T47D (cell line): Measurements from ENCODE around the gene CREG2.
"Not testable (repeated sequence)": the region's sequence is repeated elsewhere in the genome, so short reads cannot be mapped to it uniquely, and the experiment has no call there.

ENCODE experiments used
- DNase-seq, 2 experiments: peaks; one replicate each; pipeline versions ENCODE4 v3.0.0 to v3.0.0-alpha.2; 2011 to 2012; ENCODE audit warnings: low read depth in 1 of 2, low spot score in 1 of 2
- JUND ChIP-seq: IDR thresholded peaks from 2 replicates; pipeline ENCODE4 v1.6.1; 2012; ENCODE audit warnings: low read depth
- in situ Hi-C: cut with HindIII; loops from 2 replicates; pipeline ENCODE4 v1.10.0; 2016; ENCODE audit warnings: low sequenced_read_pairs, low pct_unique_long_range_greater_than_20kb

CREG2 gene

DNA sequence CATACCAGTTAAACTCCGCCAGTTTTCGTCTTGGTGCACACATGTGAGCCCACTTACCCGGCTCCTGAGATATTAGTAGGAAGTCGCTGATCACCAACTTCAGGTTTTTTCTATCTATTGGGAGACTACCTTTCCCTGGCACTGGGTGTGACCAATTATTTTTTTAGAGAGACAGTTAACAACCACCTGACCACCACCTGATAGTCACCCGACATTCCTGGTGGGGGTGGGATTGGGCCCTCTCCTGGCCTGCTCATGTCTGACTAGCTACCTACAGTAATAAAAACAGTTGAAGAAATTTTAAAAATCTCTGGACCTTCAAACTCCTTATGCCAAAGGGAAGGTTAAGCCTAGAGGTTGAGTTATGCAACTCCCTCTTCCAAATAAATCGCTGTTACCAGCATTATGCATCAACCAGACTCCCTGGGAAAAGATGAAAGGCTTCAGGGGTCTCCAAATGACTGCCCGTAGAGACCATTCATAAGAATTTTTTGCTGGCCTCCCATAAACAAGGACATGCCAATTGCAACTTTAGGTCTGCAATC lies 27.8 kb downstream of the CREG2 start:
- TF ChIP-seq JUND = no peak
- in situ Hi-C loops = no loop called here
- DNase-seq = no peak

DNA sequence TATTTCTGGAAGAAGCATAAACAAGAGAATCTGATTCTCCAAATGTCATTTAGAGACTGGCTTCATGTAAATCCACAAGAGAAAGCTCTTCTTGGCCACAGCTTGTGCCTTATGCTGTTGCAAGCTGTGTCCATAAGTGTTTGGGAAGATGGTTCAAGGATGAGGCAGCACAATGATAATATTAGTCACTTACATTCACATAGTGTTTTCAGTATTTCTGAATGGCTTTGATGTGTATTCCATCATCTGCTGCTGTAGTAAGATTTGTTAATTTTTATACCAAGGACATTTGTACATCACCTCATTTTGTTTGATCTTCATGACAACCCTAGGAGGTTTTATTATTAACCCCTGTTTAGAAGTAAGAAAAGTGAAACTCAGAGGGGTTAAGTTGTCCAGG lies 29.9 kb downstream of the CREG2 start:
- no peak for TF ChIP-seq JUND
- DNase-seq = no peak
- in situ Hi-C loops = no loop called here

DNA sequence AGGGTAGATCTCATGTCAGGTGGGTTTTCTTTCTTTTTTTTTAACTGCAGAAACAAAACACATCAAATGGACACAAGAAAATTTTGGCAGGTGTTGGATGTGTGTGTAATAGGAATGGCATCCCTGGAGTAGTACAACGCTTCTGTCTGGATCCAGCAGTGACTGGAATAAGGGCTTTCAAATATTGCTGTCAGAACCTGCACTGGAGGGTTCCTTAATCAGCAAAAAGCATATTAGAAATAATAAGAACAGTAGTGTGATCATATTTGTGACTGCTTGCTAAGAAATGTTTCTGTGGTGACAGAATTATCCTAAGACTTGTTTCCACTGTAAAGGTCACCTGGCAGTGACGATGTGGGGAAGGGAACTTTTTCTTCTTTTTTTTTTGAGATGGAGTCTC lies 30.8 kb downstream of the CREG2 start:
- DNase-seq = no peak
- TF ChIP-seq JUND = no peak
- in situ Hi-C loops = no loop called here

DNA sequence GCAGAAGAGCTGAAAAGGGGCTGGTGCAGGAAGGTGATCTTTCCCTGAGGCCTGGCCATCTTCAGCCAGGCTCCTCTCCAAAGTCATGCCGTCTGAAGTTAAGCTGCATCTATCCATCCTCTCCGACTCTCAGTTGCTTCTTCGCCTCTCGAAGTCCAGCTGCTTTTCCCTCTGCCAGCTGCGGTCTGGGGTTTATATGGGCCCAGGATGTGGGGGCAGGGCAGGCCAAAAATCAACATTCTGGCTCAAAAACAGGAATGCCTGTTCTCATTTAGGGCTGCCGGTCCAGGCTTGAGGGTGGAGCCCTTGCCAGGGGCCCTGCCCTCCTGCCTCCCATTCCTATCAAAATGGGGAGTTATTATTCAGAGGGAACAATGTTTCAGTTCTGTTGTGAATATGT lies 31.2 kb downstream of the CREG2 start:
- no peak for TF ChIP-seq JUND
- no peak for DNase-seq
- in situ Hi-C loops = no loop called here

DNA sequence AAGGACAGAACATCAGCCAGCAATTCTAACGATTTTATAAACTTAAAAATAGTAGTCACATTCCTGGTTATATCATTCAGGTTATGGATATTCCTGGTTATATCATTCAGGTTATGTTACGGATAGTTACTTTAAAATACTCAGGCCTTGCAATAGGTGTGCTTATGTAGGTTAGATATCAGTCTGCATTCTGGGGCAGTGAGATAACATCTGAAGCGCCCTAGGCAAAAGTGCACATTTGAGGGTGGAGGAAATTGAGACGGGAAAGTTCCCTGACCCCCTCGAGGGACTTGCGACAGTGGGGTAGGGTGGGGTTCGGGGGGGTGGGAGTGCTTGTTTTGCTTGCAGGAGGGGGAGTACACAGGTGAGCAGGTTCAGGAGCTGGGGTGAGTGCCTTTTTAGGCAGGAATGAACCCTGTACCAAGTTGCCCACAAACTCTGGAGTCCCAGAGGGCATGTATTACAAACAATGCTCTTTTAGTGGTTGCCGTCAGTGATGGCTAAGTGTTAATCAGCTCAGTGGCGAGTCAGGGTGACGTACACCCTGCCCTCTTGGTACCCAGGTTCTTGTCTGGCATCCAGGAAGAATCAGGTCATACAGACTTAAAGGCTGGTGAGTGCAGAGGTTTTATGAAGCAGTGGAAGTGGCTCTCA lies 31.8 kb downstream of the CREG2 start:
- DNase-seq = no peak
- no peak for TF ChIP-seq JUND
- in situ Hi-C loops = no loop called here

DNA sequence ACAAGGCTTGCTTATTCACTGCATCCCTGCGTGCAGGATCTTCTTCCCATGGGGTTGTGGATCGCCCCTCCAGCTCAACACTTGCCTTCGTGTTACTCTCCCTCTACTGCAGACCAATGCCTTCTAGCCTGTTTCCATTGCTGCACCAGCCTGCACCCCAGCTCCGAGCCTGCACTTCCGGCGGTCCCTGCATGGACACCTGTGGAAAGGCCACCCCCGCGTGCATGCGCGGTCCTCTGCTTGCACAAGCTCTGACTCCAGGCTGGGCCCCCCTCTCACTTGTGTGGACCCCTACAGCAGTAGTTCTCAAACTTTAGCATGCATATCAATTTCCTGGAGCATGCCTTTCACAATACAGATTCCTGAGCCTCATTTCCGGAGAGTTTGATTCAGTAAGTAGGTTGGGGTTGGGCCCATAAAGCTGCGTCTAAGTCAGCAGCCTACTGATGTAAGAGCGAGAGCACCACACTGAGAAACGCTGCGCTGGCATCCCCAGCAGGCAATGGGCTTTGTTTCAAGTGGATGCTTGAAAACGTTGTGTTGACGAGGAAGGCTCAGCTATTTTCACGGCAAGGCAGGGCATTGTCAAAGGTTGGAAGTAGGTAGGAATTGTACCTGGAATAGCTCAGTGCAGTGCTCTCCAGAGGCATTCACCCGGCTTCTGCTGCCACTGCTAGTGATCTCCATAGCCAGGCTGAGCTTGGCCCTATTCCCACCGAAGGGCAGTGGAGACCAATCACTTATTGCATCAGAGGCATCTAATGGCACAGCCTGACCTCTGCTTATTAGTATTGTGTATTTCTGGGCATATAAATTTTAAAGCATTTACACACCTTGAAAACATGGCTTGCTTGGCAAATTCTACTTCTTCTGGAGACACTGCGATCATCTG lies 32.6 kb downstream of the CREG2 start:
- no peak for TF ChIP-seq JUND
- in situ Hi-C loops = no loop called here
- no peak for DNase-seq

DNA sequence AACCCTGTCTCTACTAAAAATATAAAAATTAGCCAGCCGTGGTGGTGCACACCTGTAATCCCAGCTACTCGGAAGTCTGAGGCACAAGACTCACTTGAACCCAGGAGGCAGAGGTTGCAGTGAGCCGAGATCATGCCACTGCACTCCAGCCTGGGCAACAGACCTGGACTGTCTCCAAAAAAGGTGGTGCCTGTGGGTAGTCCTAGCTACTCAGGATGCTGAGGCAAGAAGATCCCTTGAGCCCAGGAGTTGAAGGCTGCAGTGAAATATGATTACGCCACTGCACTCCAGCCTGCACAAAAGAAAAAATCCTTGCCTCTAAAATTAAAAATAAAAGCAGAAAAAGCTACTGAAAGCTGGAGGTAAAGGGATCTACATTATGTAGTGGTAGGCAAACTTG lies 34.7 kb downstream of the CREG2 start:
- in situ Hi-C loops, DNase-seq: not testable (repeated sequence)

DNA sequence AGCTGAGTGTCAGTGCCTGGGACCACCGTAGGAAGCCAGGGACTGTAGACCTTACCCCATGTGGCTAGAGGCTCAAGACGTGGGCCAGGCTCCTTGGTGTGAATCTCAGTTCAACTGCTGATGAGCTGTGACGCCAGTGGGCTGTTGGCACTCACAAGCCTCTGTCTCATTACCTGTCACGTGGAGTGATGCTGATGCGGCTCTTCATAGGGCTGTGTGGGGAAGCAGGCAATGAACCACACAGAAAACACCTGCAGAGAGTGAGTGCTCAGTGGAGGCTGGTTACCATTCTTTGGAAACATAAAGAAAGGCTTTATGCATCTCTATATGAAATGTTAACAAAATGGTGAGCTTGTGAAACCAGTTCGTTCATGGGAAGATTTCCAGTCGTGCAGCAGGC lies 36.1 kb downstream of the CREG2 start:
- no peak for TF ChIP-seq JUND
- DNase-seq = no peak
- in situ Hi-C loops = no loop called here

DNA sequence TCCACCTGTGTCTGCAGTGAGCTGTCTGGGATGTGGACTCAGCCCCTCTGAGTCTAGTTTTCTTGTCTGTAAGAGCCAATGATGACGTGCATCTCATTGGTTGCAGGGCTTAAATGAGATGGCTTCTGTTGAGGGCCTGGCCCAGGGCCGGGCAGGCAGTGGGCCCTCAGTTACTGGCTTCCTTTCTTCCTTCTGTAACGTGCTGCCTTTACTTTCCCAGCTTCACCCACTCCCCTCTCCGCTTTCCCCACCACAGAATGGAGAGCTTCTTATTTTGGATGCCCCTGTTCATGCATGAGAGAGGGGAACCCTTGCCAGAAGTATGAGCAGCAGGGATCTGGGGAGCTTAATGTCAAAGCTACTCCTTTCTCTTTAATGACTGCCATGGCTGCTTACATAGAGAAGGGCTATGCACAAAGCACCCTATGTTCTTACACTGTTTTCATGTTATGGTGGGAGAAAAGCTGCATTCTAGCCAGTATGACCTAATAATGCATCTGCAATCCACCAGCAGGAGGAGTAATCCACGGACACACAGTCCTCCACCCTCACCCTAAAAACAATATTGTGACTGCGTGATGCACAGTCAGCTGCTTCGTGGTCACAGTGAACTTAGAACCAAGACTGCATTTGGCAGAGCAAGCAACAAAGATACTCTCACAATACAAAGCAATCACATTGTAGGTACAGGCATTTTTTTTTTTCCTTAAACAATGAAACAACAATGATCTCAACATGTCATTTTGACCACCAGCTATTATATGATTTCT lies 37.2 kb downstream of the CREG2 start:
- no peak for DNase-seq
- no peak for TF ChIP-seq JUND
- in situ Hi-C loops = no loop called here

DNA sequence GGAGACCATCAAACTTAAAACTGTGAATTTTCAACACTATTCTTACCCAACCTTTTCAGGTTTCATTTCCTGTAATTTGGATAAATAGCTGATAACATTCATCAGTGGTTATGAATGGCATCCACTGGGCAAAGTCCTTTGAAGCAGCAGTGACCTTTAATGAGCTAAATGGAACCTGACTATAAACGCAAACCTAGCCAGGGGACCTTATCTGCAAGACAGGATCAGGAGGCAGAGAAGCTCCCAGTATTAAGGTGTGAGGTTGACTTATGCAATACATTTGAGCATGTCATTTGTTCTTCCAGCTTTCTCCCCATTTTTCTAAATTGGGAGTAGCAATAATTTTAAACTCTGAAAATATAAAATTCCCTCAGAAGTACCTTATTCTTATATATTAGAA lies 38.4 kb downstream of the CREG2 start:
- in situ Hi-C loops = no loop called here
- TF ChIP-seq JUND = no peak
- no peak for DNase-seq

DNA sequence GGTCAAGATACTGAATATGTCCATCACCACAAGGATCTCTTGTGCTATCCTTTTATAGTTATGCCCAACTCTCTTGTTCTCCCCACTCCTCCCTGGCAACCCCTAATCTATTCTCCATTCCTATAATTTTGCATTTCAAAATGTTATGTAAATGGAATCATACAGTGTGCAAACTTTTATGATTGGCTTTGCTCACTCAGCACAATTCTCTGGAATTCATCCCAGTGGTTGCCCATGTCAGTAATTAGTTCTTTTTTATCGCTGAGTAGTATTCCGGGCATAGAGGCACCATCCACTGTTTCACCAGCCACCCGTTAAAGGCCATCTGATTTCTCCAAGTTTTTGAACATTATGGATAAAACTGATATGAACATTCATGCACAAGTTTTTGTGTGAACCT lies 40.4 kb downstream of the CREG2 start:
- in situ Hi-C loops = no loop called here
- TF ChIP-seq JUND = no peak

DNA sequence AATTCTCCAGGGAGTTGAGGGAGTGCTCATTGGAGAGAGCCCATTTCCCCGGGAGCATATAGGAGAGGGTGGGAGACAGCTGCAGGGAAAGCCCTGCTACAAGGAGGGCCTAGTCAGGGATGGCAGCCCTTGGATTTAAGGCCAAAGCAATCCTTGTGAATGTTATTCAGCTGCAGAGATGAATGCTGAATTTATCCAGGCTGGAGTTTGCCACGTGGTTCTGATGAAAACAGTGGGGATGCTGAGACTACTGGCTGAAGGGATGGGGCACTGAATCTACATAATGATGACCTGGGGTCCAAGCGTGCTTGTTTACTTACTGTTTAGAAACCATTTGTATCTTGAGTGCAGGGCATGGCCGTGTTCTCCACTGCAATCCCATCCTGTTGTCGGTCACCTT lies 43.2 kb downstream of the CREG2 start:
- in situ Hi-C loops = no loop called here
- no peak for TF ChIP-seq JUND
- DNase-seq = no peak

More for the DNA sequence above, 40.4 kb downstream of the CREG2 start:
- DNase-seq = no peak

DNA sequence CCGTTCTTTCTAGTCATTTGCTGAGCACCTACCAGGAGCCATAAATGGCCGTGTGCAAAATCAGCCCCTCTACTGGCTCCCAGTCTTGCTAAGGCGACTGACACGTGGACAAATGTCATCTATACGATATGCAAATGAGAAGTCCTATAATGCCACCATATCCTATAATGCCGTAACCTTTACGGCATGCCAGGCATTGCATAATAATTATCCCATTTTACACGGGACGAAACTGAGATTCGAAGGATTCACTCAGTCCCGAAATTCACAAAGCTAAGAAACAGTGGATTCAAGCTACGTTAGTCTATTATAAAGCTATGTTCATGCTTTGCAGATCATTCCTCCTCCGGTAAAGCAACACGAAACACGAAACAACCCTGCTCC lies 44.7 kb downstream of the CREG2 start:
- no peak for DNase-seq
- in situ Hi-C loops = no loop called here
- no peak for TF ChIP-seq JUND
